NCI-H446 (cell line): ENCODE results near the gene AGPS.
"Not testable (repeated sequence)": the region's sequence is repeated elsewhere in the genome, so short reads cannot be mapped to it uniquely, and the experiment has no call there.

Experiments
- DNase-seq, 2 experiments: peaks; one replicate each; lab custom pipeline; 2025; lab: John Stamatoyannopoulos, UW

The AGPS gene

DNA sequence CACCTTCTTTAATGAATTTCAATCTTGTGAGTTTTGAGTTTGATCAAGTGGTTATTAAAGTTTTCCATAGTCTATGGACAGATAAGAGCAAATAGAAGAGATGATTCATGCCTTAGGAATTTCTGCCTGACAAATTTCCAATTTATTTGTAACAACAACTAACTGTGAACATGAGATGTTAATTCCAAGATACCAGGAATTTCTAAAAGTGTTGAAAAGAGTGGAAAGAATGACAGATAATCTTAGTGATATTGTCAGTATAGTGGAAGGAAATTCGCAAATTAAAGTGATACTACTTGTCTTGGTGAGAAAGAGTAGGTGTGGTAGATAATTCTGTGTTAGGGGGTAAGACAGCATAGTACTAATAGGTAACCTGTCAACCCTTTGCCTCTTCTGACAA, 82.4 kb downstream of the AGPS start:
- DNase-seq, result no peak

DNA sequence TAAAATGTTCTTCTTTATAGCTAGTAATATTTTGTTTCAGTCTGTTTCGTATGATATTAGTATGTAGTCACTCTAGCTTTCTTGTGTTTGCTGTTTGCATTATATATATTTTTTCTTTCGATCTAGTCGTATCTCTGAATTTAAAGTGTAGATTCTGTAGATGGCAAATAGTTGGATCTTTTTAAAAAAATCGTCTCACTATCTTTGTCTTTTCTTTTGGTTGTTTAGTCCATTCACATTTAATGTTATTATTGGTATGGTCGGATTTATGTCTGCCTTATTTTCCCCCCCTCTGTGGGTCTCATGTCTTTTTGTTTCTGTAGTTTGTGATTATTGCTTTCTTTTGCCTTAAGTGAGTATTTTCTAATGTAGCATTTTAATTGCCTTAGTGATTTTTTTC, 84.3 kb downstream of the AGPS start:
- no peak for DNase-seq

DNA sequence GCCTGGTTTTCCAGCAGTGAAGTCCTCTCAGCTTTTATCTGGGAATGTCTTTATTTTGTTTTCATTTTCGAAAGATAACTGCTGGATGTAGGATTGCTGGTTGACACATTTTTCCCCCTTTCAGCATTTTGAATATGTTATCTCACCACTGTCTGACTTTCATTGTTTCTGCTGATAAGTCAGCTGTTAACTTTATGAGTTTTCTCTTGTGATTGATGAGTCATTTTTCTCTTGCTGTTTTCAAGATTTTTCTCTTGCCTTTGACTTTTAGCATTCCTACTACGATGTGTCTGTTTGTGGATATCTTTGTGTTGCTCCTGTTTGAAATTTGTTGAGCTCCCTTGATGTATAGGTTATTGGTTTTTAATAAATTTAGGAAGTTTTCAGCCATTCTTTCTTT, 85.5 kb downstream of the AGPS start:
- DNase-seq, result no peak

GRCh38 chr2:177478907-177479306, 86.3 kb downstream of the AGPS start:
- DNase-seq, result no peak

DNA sequence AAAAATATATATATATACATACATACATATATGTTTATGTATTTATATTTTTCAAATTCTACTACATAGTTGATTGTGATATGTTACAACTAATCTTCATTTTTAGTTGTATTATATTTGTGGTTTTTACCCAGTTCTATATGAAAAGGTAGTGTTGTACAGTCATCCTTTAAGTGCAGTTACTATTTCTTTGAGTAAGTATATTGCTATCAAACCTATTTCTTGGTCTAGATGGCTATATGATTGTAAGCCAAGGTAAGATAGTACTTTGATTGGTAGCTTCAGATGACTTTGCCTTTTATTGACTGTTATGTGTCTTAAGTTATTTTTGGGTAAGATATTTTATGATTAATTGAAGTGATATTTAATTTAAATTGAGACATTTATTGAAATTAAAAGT, 89.6 kb downstream of the AGPS start:
- DNase-seq, result no peak

DNA sequence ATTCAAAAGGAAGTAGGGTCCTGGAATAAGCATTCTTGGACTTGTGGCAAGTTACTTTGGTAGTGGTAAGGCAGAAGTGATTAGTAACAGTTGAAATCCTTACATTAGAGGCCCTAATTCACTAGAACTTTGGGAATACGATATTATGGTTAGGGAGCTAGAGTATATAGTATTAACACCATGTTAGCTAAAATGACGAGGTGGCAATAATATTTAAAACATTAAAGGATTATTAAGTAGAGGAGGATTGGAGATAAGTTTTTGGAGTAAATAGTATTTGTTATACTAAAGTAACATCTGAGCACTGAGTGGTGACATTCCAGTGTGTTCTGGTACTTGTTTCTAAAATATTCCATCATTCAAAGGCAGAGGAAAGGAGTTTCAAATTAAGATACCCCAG, 91.0 kb downstream of the AGPS start:
- no peak for DNase-seq

DNA sequence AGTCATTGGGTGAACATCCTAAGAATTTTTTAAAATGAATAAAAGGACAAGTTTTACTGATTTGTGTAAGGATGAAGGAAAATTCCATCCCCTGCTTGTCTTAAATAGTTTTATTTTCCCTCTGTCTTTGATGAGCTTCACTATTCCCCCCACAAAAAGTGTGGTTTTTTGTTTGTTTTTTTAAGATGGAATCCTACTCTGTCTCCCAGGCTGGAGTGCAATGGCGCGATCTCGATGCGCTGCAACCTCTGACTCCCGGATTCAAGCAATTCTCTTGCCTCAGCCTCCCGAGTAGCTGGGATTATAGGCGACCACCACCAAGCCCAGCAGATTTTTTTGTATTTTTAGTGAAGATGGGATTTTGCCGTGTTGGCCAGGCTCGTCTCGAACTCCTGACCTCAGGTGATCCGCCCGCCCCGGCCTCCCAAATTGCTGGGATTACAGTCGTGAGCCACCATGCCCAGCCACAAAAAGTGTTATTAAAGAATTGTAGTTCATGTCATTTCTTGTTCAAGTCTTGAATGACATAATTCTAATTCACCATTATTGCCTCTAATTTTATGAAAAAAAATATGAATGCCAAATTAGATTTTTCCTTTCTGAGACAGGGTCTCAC, 91.7 kb downstream of the AGPS start:
- no peak for DNase-seq

- DNase-seq, result not testable (repeated sequence)
These were observed 93.1 kb downstream of the AGPS start for GRCh38 chr2:177485657-177486056.

- peak; percentile 39 to 80 for DNase-seq
These were observed 97.2 kb downstream of the AGPS start for GRCh38 chr2:177489719-177490301.

DNA sequence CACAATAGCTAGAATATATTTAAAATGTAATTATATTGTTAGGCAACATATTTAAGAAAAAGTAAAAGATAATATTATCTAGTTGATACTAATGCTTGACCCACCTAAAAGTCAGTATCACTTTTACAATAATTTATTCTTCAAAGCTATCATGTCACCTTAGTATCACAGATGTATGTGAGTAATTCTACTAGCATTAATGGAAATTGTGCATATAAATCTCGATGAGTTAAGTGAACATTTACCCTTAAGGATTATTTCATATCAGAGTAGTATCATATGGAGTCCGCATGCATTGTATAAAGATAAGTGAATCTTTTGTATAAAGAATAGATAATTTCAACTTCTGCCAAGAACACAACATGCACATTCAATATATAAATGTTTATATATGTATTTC, 103.4 kb downstream of the AGPS start:
- DNase-seq, result no peak

- DNase-seq, result peak; percentile 46 to 82
These were observed 104.3 kb downstream of the AGPS start for GRCh38 chr2:177496921-177497320.

DNA sequence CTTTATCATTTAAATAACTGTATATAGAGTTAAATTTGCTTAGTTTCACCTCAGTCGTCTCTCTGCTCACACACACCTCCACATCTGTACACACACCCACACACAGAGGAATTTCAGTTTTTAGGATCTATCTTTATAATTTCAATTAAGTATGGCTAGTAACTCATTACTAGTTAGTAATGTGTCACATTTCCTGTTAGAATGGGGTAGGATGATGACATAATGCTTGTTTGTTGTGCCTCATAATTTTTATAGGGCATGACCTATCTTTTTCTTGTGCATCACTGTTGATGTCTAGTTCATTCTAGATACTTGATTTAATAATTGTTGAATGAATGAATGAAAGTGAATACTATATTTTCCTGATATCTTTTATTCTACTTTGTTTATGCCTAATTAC, 108.6 kb downstream of the AGPS start:
- DNase-seq, result no peak

DNA sequence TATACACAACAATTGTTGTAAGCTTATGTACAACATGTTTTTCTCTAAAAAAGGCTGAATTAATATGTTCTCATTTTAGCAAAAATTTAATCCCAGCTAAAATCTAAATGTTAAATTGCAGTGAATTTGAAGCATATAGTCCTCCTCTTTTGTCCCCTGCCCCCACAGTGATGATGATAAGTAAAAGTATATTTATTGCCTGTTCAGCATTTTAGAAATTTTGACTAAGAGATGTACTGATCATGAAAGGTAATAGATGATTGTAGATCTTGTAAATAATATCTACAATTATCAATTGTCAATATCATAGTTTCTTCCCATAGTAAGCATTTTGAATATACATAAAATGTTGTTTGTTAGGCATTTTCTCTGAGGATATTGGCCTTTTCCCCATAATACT, 113.9 kb downstream of the AGPS start:
- no peak for DNase-seq

- no peak for DNase-seq
These were observed 114.4 kb downstream of the AGPS start for GRCh38 chr2:177506998-177507397.

DNA sequence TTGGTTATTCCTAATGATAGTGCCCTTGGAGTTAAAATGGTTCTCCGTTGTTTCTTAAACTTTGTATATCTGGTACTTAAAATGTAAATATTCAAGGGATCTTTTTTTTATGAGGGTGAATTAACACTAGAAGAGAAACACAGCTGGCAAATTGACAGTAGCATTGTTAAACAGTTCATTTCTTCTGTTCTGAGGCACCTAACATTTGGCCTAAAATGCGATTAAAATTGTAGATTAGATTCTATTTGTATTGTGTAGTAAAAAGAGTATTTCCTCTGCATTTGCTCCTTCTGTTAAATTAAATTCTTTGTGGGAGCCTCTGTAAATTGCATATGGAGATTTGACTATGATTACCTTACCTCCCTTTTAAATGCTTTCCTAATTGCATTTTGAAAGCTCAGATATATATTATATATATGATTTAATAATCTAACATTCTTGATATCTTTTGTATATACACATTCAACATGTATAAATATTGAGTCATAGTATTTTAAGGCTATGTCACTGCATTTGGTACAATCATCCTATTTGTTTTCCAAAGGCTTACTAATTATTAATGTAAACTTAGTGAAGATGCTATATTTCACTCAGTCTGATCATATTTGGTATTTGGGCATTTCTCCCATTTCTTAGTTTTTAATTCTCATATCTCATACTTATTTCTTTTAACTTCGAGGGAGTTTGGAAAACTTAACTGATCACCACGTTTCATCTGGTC, 124.4 kb downstream of the AGPS start:
- no peak for DNase-seq

DNA sequence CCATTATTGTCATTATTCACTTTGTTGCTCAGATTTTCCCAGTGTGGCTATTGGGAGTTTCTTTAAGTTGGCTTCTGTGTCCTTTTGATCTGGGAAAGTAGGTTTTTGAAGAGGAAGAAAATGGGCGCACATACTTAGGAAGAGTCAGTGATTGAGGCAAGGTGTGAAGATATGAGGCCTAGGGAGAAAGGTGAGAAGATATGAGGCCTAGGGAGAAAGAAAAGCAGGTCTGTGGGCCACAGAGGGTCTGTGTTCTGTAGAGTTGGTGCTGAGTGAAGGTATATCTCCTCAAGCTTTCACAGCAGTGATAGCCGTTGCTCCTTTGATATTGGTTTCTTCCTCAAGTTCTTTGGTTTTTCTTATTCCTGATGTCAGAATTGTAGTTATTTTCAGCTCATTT, 126.2 kb downstream of the AGPS start:
- no peak for DNase-seq

GRCh38 chr2:177519534-177520115, 127.1 kb downstream of the AGPS start:
- no peak for DNase-seq

DNA sequence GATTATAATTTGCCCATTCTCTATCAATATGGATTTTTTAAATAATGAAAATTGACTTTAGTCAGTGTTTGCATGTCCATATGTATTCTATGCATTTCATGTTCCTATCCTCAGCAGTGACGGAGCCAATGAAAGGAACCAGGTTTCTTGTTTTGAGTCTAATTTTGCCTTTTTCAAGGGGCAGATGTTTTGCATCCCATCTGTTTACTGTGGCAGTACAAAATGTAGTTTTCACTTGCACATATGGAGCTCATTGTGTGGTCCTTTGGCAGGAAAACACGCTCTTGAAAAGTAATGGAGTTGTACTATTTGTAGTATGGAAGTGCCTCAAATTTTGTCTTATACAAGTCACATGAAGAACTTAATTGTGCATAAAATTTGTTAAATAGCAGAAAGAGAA, 127.8 kb downstream of the AGPS start:
- DNase-seq, result peak; percentile 37 to 83

DNA sequence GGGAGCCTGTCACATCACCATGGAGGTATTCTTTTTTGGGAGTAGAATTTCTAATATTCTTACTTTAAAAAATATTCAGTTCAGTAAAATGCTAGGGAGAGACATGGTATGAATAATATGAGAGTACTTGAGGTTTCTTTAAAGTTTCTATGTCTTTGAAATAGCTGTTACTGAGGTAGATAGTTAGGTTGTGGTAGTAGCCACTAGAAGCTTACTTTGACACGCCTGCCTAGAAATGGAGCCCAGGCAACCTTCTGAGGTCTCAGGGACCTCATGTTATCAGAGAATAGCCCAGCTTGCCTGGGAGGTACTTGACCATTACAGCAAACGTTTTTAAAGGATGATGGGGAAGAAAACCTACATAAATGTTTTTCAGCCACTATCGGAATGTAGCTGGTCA, 131.2 kb downstream of the AGPS start:
- no peak for DNase-seq

DNA sequence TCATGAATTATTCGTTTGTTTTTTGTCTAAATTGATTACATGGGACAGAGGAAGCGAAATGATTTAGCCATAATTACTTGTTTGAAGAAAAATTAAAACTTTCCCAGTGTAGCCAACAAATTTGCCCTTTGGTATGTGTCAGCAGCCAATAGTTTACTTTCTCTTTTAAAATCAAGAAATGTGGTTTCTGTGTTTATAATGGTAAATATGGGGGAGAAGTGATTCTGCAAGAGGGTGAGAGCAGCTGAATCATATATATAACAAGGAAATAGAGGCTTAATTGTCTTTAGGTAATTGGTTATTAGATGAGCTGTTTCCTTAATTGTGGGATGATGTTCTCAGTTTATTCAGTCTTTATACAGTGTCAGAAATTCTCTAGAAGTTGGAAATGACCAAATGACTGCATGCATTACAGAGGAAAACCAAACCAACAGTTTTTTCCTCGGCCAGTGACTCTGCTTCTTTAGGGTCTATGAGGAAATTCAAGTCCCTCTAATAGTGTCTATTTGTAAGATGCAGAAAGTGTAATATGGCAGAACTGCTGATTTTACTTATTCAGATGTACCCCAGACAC, 132.9 kb downstream of the AGPS start:
- DNase-seq, result no peak

- DNase-seq, result no peak
These were observed 135.9 kb downstream of the AGPS start for GRCh38 chr2:177528351-177528933.

- peak in 1 of 2 experiments; percentile 32 for DNase-seq
These were observed 136.6 kb downstream of the AGPS start for GRCh38 chr2:177529166-177529565.
